AG08396 (cell line): Measurements from ENCODE around the gene CAPN14.

ENCODE experiments used
- DNase-seq: peaks from one replicate; pipeline ENCODE4 v3.0.0; 2012; ENCODE audit warnings: low spot score, mixed read lengths

The CAPN14 gene

GRCh38 chr2:31217465-31218200 lies at the start of gene CAPN14:
TSS of gene CAPN14 (minus strand) at chr2:31217515. CDS start at chr2:31205447, 12,068 bp downstream.
- DNase-seq: no peak

GRCh38 chr2:31266804-31267203 lies 49.5 kb upstream of the CAPN14 start:
- no peak for DNase-seq

- DNase-seq: no peak
These were observed 47.9 kb upstream of the CAPN14 start for GRCh38 chr2:31265234-31265633.

GRCh38 chr2:31263636-31264190 lies 46.4 kb upstream of the CAPN14 start:
- DNase-seq: no peak

GRCh38 chr2:31260870-31261269 lies 43.6 kb upstream of the CAPN14 start:
- DNase-seq: no peak

GRCh38 chr2:31259075-31259474 lies 41.8 kb upstream of the CAPN14 start:
- DNase-seq: no peak

GRCh38 chr2:31258351-31258750 lies 41.0 kb upstream of the CAPN14 start:
- DNase-seq: no peak

GRCh38 chr2:31256611-31257382 lies 39.5 kb upstream of the CAPN14 start:
- no peak for DNase-seq

- no peak for DNase-seq
These were observed 38.7 kb upstream of the CAPN14 start for GRCh38 chr2:31255911-31256571.

- no peak for DNase-seq
These were observed 37.2 kb upstream of the CAPN14 start for GRCh38 chr2:31254237-31255203.

GRCh38 chr2:31253356-31254131 lies 36.2 kb upstream of the CAPN14 start:
- DNase-seq: no peak

GRCh38 chr2:31251851-31252250 lies 34.5 kb upstream of the CAPN14 start:
- DNase-seq: no peak

GRCh38 chr2:31251018-31251417 lies 33.7 kb upstream of the CAPN14 start:
- no peak for DNase-seq

- DNase-seq: no peak
These were observed 31.8 kb upstream of the CAPN14 start for GRCh38 chr2:31249009-31249690.

- DNase-seq: no peak
These were observed 30.8 kb upstream of the CAPN14 start for GRCh38 chr2:31248139-31248538.

GRCh38 chr2:31247711-31248110 lies 30.4 kb upstream of the CAPN14 start:
- DNase-seq: no peak

- DNase-seq: peak; percentile 32
These were observed 29.0 kb upstream of the CAPN14 start for GRCh38 chr2:31246184-31246852.

GRCh38 chr2:31244101-31244500 lies 26.8 kb upstream of the CAPN14 start:
- DNase-seq: no peak

- no peak for DNase-seq
These were observed 25.7 kb upstream of the CAPN14 start for GRCh38 chr2:31243053-31243452.
